ENCODE data around the gene CASKIN2. TPM values are rescaled to one million over a fixed set of nuclear protein-coding genes. Genes with fewer than 3 reads are reported as not detected.

The CASKIN2 gene
- polyA plus RNA-seq, 3 donors = 0.33 TPM; not detected in 2

DNA sequence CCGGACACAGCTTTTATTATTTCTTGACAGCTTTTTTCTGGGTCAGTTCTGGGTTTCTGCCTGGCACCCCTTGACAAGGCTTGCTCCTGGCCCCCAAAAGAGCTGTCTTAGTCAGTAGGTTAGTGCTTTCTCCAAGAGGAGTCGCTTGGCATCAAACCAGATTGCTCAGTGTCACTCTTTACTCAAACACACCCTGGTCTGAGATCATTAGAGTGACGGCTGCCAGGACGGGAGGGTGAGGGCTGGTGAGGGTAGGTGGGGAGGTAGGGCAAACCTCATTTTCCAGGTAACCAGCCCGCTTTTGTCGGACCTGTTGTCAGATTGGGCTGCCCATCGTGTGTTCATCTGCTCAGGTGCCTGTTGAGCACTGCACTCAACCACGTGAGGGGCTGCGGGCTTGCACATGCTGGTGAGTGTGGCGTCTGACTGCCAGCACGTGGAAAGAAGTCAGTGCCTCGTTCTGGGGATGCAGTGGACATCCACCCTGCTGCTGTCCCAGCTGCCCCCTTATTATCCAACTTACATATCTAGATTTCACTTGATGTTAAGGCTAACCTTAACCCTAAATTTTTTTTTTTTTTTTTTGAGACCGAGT, 46.5 kb downstream of the CASKIN2 start:
- WGBS (ENCODE audit: insufficient coverage) = 96% methylated on average over 5 of the region's 13 CpGs
- H3K27ac Mint-ChIP-seq = no peak overlapping the region
- no peak for DNase-seq
- H3K36me3 Mint-ChIP-seq = peaks cover 29 to 44% of the 10 kb centered on the region in 2 donors
- intact Hi-C loops (cut with micrococcal nuclease) = no loop called here
- no peak overlapping the region for H3K4me3 Mint-ChIP-seq
- Histone ChIP-seq H3K79me2 (ENCODE audit: insufficient read depth, low read length) (peaks cover 28% of the 10 kb centered on the region), H4K20me1 (ENCODE audit: insufficient read depth, low read length) (peaks cover 4% of the 10 kb centered on the region), H3K27ac (ENCODE audit: low read depth in 1 of 2, low read length in 2 of 2) (no peak overlapping the region), H3K9me3 (replicated peaks in 1 of 2; ENCODE audit: control insufficient read depth in 1 of 2, insufficient read depth in 1 of 2, low read length in 2 of 2) (no peaks in the 10 kb centered on the region), H3K9ac (ENCODE audit: insufficient read depth, low read length, poor library complexity, severe bottlenecking) (no peak overlapping the region), H3K4me1 (ENCODE audit: control insufficient read depth in 1 of 2, insufficient read depth in 2 of 2, low read length in 2 of 2) (no peaks in the 10 kb centered on the region), H3K4me3 (replicated peaks in 1 of 3; ENCODE audit: low read depth in 2 of 3, low read length in 3 of 3) (no peak overlapping the region), H3K27me3 (ENCODE audit: control insufficient read depth in 2 of 2, insufficient read depth in 2 of 2, low read length in 2 of 2) (no peaks in the 10 kb centered on the region), H3K4me2 (replicated peaks; ENCODE audit: extremely low read depth, low read length, poor library complexity, severe bottlenecking) (no peak overlapping the region), H2AFZ (ENCODE audit: insufficient read depth, low read depth, low read length, poor library complexity, severe bottlenecking) (no peak overlapping the region), H3K36me3 (replicated peaks in 1 of 2; ENCODE audit: control insufficient read depth in 1 of 2, insufficient read depth in 2 of 2, low read length in 2 of 2) (peaks cover 20 to 35% of the 10 kb centered on the region in 2 donors)
- peaks cover 7% of the 10 kb centered on the region for H3K4me1 Mint-ChIP-seq
- H3K9me3 Mint-ChIP-seq = peaks cover 0 to 2% (median 0%) of the 10 kb centered on the region in 7 donors
- TF ChIP-seq, protein P1, sequence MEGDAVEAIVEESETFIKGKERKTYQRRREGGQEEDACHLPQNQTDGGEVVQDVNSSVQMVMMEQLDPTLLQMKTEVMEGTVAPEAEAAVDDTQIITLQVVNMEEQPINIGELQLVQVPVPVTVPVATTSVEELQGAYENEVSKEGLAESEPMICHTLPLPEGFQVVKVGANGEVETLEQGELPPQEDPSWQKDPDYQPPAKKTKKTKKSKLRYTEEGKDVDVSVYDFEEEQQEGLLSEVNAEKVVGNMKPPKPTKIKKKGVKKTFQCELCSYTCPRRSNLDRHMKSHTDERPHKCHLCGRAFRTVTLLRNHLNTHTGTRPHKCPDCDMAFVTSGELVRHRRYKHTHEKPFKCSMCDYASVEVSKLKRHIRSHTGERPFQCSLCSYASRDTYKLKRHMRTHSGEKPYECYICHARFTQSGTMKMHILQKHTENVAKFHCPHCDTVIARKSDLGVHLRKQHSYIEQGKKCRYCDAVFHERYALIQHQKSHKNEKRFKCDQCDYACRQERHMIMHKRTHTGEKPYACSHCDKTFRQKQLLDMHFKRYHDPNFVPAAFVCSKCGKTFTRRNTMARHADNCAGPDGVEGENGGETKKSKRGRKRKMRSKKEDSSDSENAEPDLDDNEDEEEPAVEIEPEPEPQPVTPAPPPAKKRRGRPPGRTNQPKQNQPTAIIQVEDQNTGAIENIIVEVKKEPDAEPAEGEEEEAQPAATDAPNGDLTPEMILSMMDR (IDR thresholded peaks at IDR 0.05) = no peak
- no peaks in the 10 kb centered on the region for H3K27me3 Mint-ChIP-seq (ENCODE audit: low read depth in 3 of 3)

DNA sequence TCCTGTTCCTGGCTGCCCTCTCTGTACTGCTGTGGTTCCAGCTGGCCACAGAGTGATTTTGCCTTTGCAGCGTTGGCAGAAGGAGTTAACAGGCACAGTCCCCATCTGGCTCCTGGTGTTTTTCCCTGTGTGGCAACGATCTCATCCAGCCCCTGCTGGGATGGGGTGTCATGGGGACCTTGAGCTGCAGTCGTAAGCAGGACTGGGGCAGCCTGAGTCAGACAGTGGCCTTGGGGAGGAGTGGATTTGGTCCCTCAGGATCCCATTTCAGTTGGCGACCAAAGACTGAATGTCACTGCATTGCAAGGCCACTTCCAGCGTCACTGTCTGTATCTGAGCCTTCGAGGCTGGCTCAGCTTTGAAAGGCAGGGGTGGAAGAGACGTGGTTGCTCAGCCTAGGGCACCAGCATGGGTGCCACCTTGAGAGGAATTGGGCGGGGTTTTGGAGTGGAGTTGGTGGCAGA, 47.0 kb downstream of the CASKIN2 start:
- TF ChIP-seq, protein P1 (IDR thresholded peaks at IDR 0.05) = no peak
- no peak for DNase-seq
- Mint-ChIP-seq H3K4me1 (peaks cover 7% of the 10 kb centered on the region), H3K4me3 (no peak overlapping the region), H3K27me3 (ENCODE audit: low read depth in 3 of 3) (no peaks in the 10 kb centered on the region), H3K36me3 (peaks cover 27 to 42% of the 10 kb centered on the region in 2 donors), H3K27ac (no peak overlapping the region), H3K9me3 (peaks cover 0 to 2% (median 0%) of the 10 kb centered on the region in 7 donors)
- Histone ChIP-seq H3K4me2 (replicated peaks; ENCODE audit: extremely low read depth, low read length, poor library complexity, severe bottlenecking) (no peak overlapping the region), H3K27me3 (ENCODE audit: control insufficient read depth in 2 of 2, insufficient read depth in 2 of 2, low read length in 2 of 2) (no peaks in the 10 kb centered on the region), H2AFZ (ENCODE audit: insufficient read depth, low read depth, low read length, poor library complexity, severe bottlenecking) (no peak overlapping the region), H4K20me1 (ENCODE audit: insufficient read depth, low read length) (peaks cover 4% of the 10 kb centered on the region), H3K9ac (ENCODE audit: insufficient read depth, low read length, poor library complexity, severe bottlenecking) (no peak overlapping the region), H3K79me2 (ENCODE audit: insufficient read depth, low read length) (peaks cover 32% of the 10 kb centered on the region), H3K36me3 (replicated peaks in 1 of 2; ENCODE audit: control insufficient read depth in 1 of 2, insufficient read depth in 2 of 2, low read length in 2 of 2) (peaks cover 17 to 29% of the 10 kb centered on the region in 2 donors), H3K4me3 (replicated peaks in 1 of 3; ENCODE audit: low read depth in 2 of 3, low read length in 3 of 3) (no peak overlapping the region), H3K27ac (ENCODE audit: low read depth in 1 of 2, low read length in 2 of 2) (no peak overlapping the region), H3K4me1 (ENCODE audit: control insufficient read depth in 1 of 2, insufficient read depth in 2 of 2, low read length in 2 of 2) (no peaks in the 10 kb centered on the region), H3K9me3 (replicated peaks in 1 of 2; ENCODE audit: control insufficient read depth in 1 of 2, insufficient read depth in 1 of 2, low read length in 2 of 2) (no peaks in the 10 kb centered on the region)
- 100% methylated on average over 8 of the region's 8 CpGs for WGBS (ENCODE audit: insufficient coverage)
- intact Hi-C loops (cut with micrococcal nuclease) = no loop called here

Measured in CD14-positive monocyte (primary cell).